NCI-H524 (cell line): ENCODE measurements around the gene TMCC2.
A peak's percentile ranks its signal among the peaks of the same experiment; 100 is the strongest.

ENCODE experiments used
- DNase-seq, 2 experiments: peaks; one replicate each; lab custom pipeline; 2025; lab: John Stamatoyannopoulos, UW

TMCC2 gene

GRCh38 chr1:205240118-205240517, 12.4 kb downstream of the TMCC2 start:
- DNase-seq: peak; percentile 39 to 80

- DNase-seq: no peak
Observed at GRCh38 chr1:205240569-205240968, 12.8 kb downstream of the TMCC2 start.

GRCh38 chr1:205241366-205242030, 13.8 kb downstream of the TMCC2 start:
- DNase-seq: no peak

- DNase-seq: no peak
Observed at GRCh38 chr1:205243350-205244191, 15.8 kb downstream of the TMCC2 start.

GRCh38 chr1:205244384-205244783, 16.6 kb downstream of the TMCC2 start:
- no peak for DNase-seq

- no peak for DNase-seq
Observed at GRCh38 chr1:205245096-205245495, 17.4 kb downstream of the TMCC2 start.

GRCh38 chr1:205246351-205247119, 18.8 kb downstream of the TMCC2 start:
- DNase-seq: no peak

GRCh38 chr1:205247130-205247921, 19.6 kb downstream of the TMCC2 start:
- DNase-seq: peak in 1 of 2 experiments; percentile 17

GRCh38 chr1:205248793-205249601, 21.3 kb downstream of the TMCC2 start:
- no peak for DNase-seq

GRCh38 chr1:205249651-205250050, 21.9 kb downstream of the TMCC2 start:
- no peak for DNase-seq

GRCh38 chr1:205250699-205251098, 23.0 kb downstream of the TMCC2 start:
- DNase-seq: no peak

- DNase-seq: no peak
Observed at GRCh38 chr1:205251576-205251975, 23.8 kb downstream of the TMCC2 start.

- DNase-seq: peak; percentile 85 to 90
Observed at GRCh38 chr1:205255941-205256780, 28.4 kb downstream of the TMCC2 start.

- DNase-seq: peak; percentile 81 to 94
Observed at GRCh38 chr1:205256951-205257625, 29.3 kb downstream of the TMCC2 start.

GRCh38 chr1:205257735-205258134, 30.0 kb downstream of the TMCC2 start:
- no peak for DNase-seq

- peak; percentile 89 to 93 for DNase-seq
Observed at GRCh38 chr1:205258261-205258691, 30.5 kb downstream of the TMCC2 start.

- DNase-seq: no peak
Observed at GRCh38 chr1:205258719-205259118, 31.0 kb downstream of the TMCC2 start.

GRCh38 chr1:205259324-205259832, 31.6 kb downstream of the TMCC2 start:
- DNase-seq: peak in 1 of 2 experiments; percentile 29

- DNase-seq: no peak
Observed at GRCh38 chr1:205259998-205260397, 32.3 kb downstream of the TMCC2 start.
